ENCODE measurements around the gene NCBP3. TPM values are rescaled to one million over a fixed set of nuclear protein-coding genes. Genes with fewer than 3 reads are reported as not detected.

The NCBP3 gene
- total and polyA plus RNA-seq, 7 donors: 9.3 to 23.5 (median 15.1) TPM

DNA sequence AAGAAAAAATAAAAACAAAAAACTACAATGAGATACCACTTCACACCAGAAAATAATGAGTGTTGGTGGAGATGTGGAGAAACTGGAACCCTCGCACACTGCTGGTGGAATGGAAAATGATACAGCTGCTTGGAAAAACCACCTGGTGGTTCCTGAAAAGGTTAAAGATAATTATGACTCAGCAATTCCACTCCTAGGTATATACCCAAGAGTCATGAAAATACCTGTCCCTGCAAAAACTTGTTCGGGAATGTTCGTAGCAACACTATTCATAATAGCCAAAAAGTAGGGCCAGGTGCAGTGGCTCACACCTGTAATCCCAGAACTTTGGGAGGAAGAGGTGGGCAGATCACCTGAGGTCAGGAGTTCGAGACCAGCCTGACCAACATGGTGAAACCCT is 36.9 kb downstream of the NCBP3 start:
- Histone ChIP-seq H3K27ac (no peak overlapping the region), H3K9me3 (no peaks in the 10 kb centered on the region), H3K36me3 (ENCODE audit: insufficient read depth in 1 of 2, low read depth in 1 of 2) (peaks cover 8 to 80% of the 10 kb centered on the region in 2 donors), H3K4me1 (no peaks in the 10 kb centered on the region), H3K27me3 (ENCODE audit: insufficient read depth in 3 of 3, low read length in 2 of 3) (no peaks in the 10 kb centered on the region), H3K4me3 (no peak overlapping the region)
- ATAC-seq (no peak), DNase-seq (no peak)
- WGBS, 3 donors: 94 to 95% (median 94%) methylated on average over 4 of the region's 4 CpGs
- TF ChIP-seq, protein P1, sequence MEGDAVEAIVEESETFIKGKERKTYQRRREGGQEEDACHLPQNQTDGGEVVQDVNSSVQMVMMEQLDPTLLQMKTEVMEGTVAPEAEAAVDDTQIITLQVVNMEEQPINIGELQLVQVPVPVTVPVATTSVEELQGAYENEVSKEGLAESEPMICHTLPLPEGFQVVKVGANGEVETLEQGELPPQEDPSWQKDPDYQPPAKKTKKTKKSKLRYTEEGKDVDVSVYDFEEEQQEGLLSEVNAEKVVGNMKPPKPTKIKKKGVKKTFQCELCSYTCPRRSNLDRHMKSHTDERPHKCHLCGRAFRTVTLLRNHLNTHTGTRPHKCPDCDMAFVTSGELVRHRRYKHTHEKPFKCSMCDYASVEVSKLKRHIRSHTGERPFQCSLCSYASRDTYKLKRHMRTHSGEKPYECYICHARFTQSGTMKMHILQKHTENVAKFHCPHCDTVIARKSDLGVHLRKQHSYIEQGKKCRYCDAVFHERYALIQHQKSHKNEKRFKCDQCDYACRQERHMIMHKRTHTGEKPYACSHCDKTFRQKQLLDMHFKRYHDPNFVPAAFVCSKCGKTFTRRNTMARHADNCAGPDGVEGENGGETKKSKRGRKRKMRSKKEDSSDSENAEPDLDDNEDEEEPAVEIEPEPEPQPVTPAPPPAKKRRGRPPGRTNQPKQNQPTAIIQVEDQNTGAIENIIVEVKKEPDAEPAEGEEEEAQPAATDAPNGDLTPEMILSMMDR (IDR thresholded peaks at IDR 0.05): no peak
- intact Hi-C loops (cut with DNase I): no loop called here

DNA sequence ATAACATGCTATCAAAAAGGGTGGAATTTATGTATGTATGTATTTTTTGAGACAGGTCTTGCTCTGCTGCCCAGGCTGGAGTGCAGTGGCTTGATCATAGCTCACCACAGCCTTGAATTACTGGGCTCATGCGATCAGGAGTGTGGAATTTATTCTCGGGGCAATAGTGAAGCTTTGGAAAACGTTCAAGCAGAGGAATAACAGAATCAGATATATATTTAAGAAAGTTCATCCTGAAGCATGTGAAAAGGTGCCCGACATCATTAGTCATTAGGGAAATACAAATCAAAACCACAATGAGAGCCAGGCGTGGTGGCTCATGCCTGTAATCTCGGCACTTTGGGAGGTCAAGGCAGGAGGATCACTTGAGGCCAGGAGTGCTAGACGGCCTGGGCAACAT is 37.3 kb downstream of the NCBP3 start:
- peaks cover 6 to 76% of the 10 kb centered on the region in 2 donors for H3K36me3 ChIP-seq (ENCODE audit: insufficient read depth in 1 of 2, low read depth in 1 of 2)
- ATAC-seq (no peak), DNase-seq (no peak)
- no peaks in the 10 kb centered on the region for H3K9me3 ChIP-seq
- H3K4me1 ChIP-seq: no peaks in the 10 kb centered on the region
- 87 to 91% (median 89%) methylated on average over 7 of the region's 7 CpGs for WGBS, 3 donors
- no peak overlapping the region for H3K27ac ChIP-seq
- intact Hi-C loops (cut with DNase I): no loop called here
- no peaks in the 10 kb centered on the region for H3K27me3 ChIP-seq (ENCODE audit: insufficient read depth in 3 of 3, low read length in 2 of 3)
- H3K4me3 ChIP-seq: no peak overlapping the region
- TF ChIP-seq, protein P1 (IDR thresholded peaks at IDR 0.05): no peak

DNA sequence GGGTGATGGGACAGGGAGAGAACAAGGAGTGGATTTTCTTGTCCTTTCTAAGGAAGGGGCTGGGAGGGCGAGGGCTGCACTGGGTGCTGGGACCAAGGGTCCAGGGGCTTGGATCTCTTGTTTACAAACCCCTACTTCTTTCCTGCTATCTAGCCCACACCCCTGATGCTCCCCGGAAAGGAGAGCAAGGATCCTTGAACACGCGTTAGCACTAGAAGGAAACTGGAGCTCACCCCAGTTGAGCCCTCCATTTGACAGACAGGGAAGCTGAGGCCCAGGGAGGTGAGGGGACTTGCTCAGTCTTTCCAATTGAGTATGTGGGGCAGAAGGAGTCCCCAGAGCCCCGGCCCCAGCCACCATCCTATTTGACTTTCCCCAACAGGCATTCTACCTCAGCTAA is 40.5 kb downstream of the NCBP3 start:
- TF ChIP-seq, protein P1 (IDR thresholded peaks at IDR 0.05): no peak
- intact Hi-C loops (cut with DNase I): no loop called here
- Histone ChIP-seq H3K4me1 (no peaks in the 10 kb centered on the region), H3K4me3 (no peak overlapping the region), H3K9me3 (no peaks in the 10 kb centered on the region), H3K27ac (no peak overlapping the region), H3K27me3 (ENCODE audit: insufficient read depth in 3 of 3, low read length in 2 of 3) (no peaks in the 10 kb centered on the region), H3K36me3 (ENCODE audit: insufficient read depth in 1 of 2, low read depth in 1 of 2) (peaks cover 0 to 54% of the 10 kb centered on the region in 2 donors)
- ATAC-seq (no peak), DNase-seq (no peak)
- WGBS, 3 donors: 85 to 99% (median 96%) methylated on average over 5 of the region's 5 CpGs

DNA sequence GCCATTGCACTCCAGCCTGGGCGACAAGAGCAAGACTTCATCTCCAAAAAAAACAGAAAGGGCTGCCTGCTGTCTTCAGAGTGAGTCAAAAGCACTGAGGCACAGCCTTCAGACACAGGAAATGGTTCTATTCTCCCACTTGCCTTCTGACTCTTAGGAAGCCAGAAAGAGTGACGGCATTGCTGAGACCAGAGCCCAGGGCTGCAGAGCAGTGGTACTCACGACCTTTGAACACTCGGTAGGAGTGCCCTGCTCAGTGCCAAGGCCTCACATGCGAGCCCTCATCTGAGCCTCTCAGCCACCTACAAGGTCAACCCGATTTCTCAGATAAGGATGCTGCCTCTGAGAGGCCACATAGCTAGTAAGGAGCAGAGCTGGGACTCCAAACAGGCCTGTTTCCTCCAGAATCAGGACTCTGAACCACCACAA is 41.5 kb downstream of the NCBP3 start:
- Histone ChIP-seq H3K4me1 (no peaks in the 10 kb centered on the region), H3K4me3 (no peak overlapping the region), H3K27me3 (ENCODE audit: insufficient read depth in 3 of 3, low read length in 2 of 3) (no peaks in the 10 kb centered on the region), H3K9me3 (no peaks in the 10 kb centered on the region), H3K36me3 (ENCODE audit: insufficient read depth in 1 of 2, low read depth in 1 of 2) (peaks cover 0 to 44% of the 10 kb centered on the region in 2 donors), H3K27ac (no peak overlapping the region)
- WGBS, 3 donors: 77 to 85% (median 78%) methylated on average over 6 of the region's 6 CpGs
- ATAC-seq: no peak
- DNase-seq: no peak
- TF ChIP-seq, protein P1 (IDR thresholded peaks at IDR 0.05): no peak
- intact Hi-C loops (cut with DNase I): no loop called here

DNA sequence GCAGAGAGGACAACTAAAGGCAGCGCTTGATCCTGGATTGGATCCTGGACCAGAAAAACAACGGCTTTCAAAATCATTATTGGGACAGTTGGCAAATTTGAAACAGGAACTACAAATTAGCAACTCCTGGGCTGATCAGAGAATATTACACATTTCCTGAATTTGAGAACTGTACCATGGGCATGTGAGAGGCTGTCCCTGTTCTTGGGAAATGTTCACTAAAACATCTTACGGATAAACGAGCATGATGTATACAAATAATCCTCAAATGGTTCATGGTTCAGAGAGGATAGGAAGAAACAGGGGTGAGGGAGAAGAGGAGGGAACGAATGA is 42.8 kb downstream of the NCBP3 start:
- Histone ChIP-seq H3K36me3 (ENCODE audit: insufficient read depth in 1 of 2, low read depth in 1 of 2) (peaks cover 0 to 31% of the 10 kb centered on the region in 2 donors), H3K27me3 (ENCODE audit: insufficient read depth in 3 of 3, low read length in 2 of 3) (no peaks in the 10 kb centered on the region), H3K27ac (no peak overlapping the region), H3K4me3 (no peak overlapping the region), H3K9me3 (no peaks in the 10 kb centered on the region), H3K4me1 (no peaks in the 10 kb centered on the region)
- TF ChIP-seq, protein P1 (IDR thresholded peaks at IDR 0.05): no peak
- no peak for ATAC-seq
- WGBS, 3 donors: 72 to 85% (median 76%) methylated on average over 5 of the region's 5 CpGs
- no peak for DNase-seq
- intact Hi-C loops (cut with DNase I): no loop called here

Measured in psoas muscle (tissue), 8 donors.